ENCODE data around the gene TIMM10.

TIMM10 gene

GRCh38 chr11:57481915-57482781 lies 48.4 kb downstream of the TIMM10 start:
- peak overlapping the region; percentile 40 for H3K9ac ChIP-seq (ENCODE audit: low read depth, low read length)
- H3K4me1 ChIP-seq (ENCODE audit: insufficient read depth, low read length): peaks cover 9% of the 10 kb centered on the region
- no peak overlapping the region for H3K27ac ChIP-seq (ENCODE audit: low read depth, low read length)
- WGBS: 3% methylated on average over 44 of the region's 44 CpGs
- H3K27me3 ChIP-seq (ENCODE audit: insufficient read depth, low read length): peaks cover 49% of the 10 kb centered on the region
- peaks cover 3% of the 10 kb centered on the region; the same call in 1 of the 2 replicates for H3K36me3 ChIP-seq (ENCODE audit: insufficient read depth, low read length)
- peak overlapping the region; percentile 59 for H3K4me3 ChIP-seq (ENCODE audit: low read length)
- H3K9me3 ChIP-seq (ENCODE audit: insufficient read depth, low read depth, low read length): no peaks in the 10 kb centered on the region

GRCh38 chr11:57481315-57481714 lies 49.2 kb downstream of the TIMM10 start:
- peaks cover 10% of the 10 kb centered on the region for H3K4me1 ChIP-seq (ENCODE audit: insufficient read depth, low read length)
- no peak overlapping the region for H3K4me3 ChIP-seq (ENCODE audit: low read length)
- H3K27me3 ChIP-seq (ENCODE audit: insufficient read depth, low read length): peaks cover 57% of the 10 kb centered on the region
- no peaks in the 10 kb centered on the region for H3K9me3 ChIP-seq (ENCODE audit: insufficient read depth, low read depth, low read length)
- no peak overlapping the region for H3K9ac ChIP-seq (ENCODE audit: low read depth, low read length)
- 56% methylated on average over 1 of the region's 2 CpGs for WGBS
- H3K27ac ChIP-seq (ENCODE audit: low read depth, low read length): no peak overlapping the region
- H3K36me3 ChIP-seq (ENCODE audit: insufficient read depth, low read length): peaks cover 3% of the 10 kb centered on the region; the same call in 1 of the 2 replicates

GRCh38 chr11:57480409-57481137 lies 50.0 kb downstream of the TIMM10 start:
- Histone ChIP-seq H3K27me3 (ENCODE audit: insufficient read depth, low read length) (peaks cover 64% of the 10 kb centered on the region), H3K4me1 (ENCODE audit: insufficient read depth, low read length) (peaks cover 10% of the 10 kb centered on the region), H3K4me3 (ENCODE audit: low read length) (no peak overlapping the region), H3K9ac (ENCODE audit: low read depth, low read length) (no peak overlapping the region), H3K9me3 (ENCODE audit: insufficient read depth, low read depth, low read length) (no peaks in the 10 kb centered on the region), H3K36me3 (ENCODE audit: insufficient read depth, low read length) (peaks cover 2% of the 10 kb centered on the region; the same call in 1 of the 2 replicates), H3K27ac (ENCODE audit: low read depth, low read length) (no peak overlapping the region)
- 27% methylated on average over 9 of the region's 9 CpGs for WGBS

GRCh38 chr11:57479911-57480310 lies 50.6 kb downstream of the TIMM10 start:
- Histone ChIP-seq H3K4me1 (ENCODE audit: insufficient read depth, low read length) (peaks cover 10% of the 10 kb centered on the region), H3K9ac (ENCODE audit: low read depth, low read length) (no peak overlapping the region), H3K27ac (ENCODE audit: low read depth, low read length) (no peak overlapping the region), H3K27me3 (ENCODE audit: insufficient read depth, low read length) (peaks cover 71% of the 10 kb centered on the region), H3K4me3 (ENCODE audit: low read length) (no peak overlapping the region), H3K36me3 (ENCODE audit: insufficient read depth, low read length) (no peaks in the 10 kb centered on the region), H3K9me3 (ENCODE audit: insufficient read depth, low read depth, low read length) (no peaks in the 10 kb centered on the region)
- WGBS: 53% methylated on average over 3 of the region's 4 CpGs

DNA sequence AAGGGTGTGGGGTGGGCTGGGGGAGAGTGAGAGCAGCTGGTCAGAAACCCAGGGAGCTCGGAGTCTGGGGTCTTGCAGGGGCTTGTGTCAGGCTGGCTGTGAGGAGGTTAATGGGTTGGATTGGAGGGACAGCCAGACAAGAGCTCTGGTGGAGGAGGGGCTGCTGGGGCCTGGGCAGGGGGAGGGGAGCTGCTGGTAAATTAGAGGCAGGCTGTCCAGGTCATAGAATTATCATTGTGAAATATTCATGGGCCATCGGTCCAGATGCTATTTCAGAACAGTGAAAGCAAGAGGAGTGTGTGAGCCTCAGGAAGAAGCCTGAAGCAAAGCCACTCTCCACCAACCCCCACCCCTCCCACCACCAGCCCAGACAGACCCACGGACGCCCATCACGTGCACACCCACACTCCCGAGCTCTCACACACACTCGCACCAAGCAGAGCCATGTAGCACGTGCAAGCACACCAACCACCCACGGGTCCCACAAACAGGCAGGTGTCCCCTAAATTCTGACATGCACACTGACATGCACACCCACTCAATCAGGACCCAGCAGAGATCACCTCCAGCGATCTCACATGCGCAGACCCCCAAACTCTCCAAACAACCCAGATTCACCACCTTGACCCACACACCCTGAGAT lies 51.4 kb downstream of the TIMM10 start:
- Histone ChIP-seq H3K9me3 (ENCODE audit: insufficient read depth, low read depth, low read length) (no peaks in the 10 kb centered on the region), H3K9ac (ENCODE audit: low read depth, low read length) (no peak overlapping the region), H3K27me3 (ENCODE audit: insufficient read depth, low read length) (peaks cover 79% of the 10 kb centered on the region), H3K4me1 (ENCODE audit: insufficient read depth, low read length) (peaks cover 15% of the 10 kb centered on the region), H3K27ac (ENCODE audit: low read depth, low read length) (no peak overlapping the region), H3K4me3 (ENCODE audit: low read length) (no peak overlapping the region), H3K36me3 (ENCODE audit: insufficient read depth, low read length) (no peaks in the 10 kb centered on the region)
- 72% methylated on average over 11 of the region's 11 CpGs for WGBS

Measured in HUES64 (cell line).